NOMO-1 (cell line): ENCODE results near the gene TPRKB.
"Not testable (repeated sequence)": the region's sequence is repeated elsewhere in the genome, so short reads cannot be mapped to it uniquely, and the experiment has no call there.

Source experiments
- DNase-seq, 2 experiments: peaks; one replicate each; lab custom pipeline; 2025; ENCODE audit not compliant: unreplicated experiment in 2 of 2; lab: John Stamatoyannopoulos, UW

Gene TPRKB

DNA sequence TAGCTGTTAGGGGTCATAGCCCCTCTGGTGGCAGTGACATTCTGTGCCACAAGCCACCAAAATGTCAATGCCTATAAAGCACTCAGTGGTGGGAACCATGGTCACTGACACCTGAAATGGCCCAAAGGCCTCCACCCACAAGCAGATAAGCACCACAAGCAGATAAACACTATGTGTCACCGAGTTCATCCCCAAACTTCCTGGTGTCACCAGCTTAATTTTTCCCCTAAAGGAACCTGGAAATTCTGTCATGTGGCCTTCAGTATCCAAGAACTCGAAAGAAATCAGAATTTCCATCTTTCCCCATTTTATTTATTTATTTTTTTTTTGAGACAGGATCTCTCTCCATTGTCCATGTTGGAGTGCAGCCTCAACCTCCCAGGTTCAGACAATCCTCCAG is 3.6 kb upstream of the TPRKB start:
- DNase-seq: no peak

DNA sequence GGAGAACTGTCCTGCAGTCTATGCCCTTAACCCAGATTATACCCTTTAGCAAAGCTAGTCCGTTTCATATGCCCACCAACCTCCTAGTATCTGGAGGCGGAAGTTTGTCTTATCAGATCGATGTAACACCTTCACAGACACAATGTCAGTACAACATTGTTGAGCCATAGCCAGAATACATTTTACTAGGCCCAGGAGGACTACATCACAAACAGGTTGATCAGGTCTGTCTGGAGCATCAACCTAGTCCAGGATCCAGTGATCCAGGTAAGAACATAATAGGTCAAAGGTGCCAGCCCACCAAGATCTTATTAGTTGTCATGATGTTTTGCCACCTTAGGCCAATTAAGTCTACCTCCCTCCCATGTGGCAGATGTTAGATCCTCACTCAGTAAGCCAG is 2.0 kb upstream of the TPRKB start:
- no peak for DNase-seq

- no peak for DNase-seq
These were observed 767 bp downstream of the TPRKB start for GRCh38 chr2:73736378-73736777.

DNA sequence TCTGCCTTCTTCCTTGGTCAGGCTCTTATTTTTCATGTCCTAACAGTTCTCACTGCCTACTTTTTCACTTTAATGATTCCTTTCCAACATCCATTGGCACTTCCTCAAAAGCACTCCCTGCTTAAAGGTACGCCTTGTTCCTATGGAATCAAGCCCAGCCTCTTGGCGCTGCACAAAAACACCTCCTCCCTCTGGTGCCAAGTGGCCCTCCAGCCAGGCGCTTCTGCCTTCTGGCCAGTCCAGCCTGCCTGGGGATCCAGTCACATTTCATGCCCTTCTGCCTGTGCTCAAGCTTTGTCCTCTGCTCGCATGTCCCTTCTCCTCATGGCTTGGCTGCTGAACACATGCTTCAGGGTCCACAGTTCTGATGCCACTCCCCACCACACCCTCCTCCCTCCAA is 6.3 kb downstream of the TPRKB start:
- no peak for DNase-seq

GRCh38 chr2:73728711-73729110 is 8.4 kb downstream of the TPRKB start:
- no peak for DNase-seq

- DNase-seq: no peak
These were observed 9.1 kb downstream of the TPRKB start for GRCh38 chr2:73728043-73728442.

- DNase-seq: not testable (repeated sequence)
These were observed 10.5 kb downstream of the TPRKB start for GRCh38 chr2:73726657-73727056.

DNA sequence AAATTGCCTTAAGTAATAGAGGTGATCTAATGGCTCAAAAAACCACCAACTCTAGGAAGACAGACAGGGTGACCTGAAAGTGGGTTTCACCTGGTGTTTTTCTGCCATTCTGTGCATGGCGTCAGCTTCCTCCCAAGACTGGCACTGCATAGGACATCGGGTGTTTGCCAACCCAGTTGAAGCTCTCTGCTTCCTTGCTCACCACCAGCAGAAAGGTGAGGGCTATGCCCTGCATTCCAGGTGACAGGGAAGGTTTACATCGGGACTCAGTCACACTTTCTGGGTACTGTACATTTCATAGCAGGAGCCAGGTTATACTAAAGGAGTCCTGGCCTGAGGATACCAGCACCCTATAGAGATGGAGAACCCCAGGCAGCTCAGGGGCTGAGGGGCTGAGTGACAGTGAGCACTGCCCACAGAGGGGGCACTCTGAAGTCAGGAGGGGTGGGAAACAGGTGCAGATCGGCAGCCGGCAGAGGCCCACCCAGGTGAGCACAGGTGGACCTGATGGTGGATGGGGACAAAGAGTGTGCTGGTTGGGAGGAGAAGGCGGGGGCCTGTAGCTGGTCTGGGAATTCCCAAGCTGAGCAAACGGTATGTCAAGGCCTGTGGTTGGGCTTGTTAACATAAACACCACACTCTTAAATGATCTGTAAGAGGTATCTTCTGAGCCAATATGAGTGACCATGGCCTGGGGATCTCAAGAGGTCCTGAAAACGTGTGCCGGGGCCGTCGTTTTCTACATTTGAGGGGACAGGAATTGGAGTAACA is 18.1 kb downstream of the TPRKB start:
- no peak for DNase-seq

DNA sequence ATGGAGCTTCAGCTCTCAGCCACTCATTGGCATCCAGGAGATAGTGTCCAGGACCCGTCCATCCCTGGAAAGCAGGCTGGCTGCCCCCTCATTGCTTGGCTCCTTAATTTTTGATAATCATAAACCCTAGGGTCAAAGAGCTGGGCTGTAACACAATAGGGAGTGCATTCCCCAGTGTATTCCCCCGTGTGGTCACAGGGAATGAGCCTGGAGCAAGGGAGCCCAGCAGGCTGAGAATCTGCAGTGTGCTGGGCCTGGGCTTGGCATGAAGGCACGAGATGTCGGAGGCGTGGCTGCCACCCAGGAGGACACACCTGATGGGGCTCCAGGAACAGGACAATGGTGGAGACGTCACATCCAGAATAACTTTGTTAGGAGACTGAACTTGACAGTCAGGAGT is 18.7 kb downstream of the TPRKB start:
- no peak for DNase-seq

GRCh38 chr2:73717695-73718094 is 19.4 kb downstream of the TPRKB start:
- not testable (repeated sequence) for DNase-seq

GRCh38 chr2:73717251-73717606 is 19.9 kb downstream of the TPRKB start:
- DNase-seq: no peak

- DNase-seq: peak; percentile 34 to 76
These were observed 20.4 kb downstream of the TPRKB start for GRCh38 chr2:73716543-73717250.

- DNase-seq: no peak
These were observed 23.1 kb downstream of the TPRKB start for GRCh38 chr2:73714091-73714490.

- DNase-seq: no peak
These were observed 28.6 kb downstream of the TPRKB start for GRCh38 chr2:73708527-73708926.

DNA sequence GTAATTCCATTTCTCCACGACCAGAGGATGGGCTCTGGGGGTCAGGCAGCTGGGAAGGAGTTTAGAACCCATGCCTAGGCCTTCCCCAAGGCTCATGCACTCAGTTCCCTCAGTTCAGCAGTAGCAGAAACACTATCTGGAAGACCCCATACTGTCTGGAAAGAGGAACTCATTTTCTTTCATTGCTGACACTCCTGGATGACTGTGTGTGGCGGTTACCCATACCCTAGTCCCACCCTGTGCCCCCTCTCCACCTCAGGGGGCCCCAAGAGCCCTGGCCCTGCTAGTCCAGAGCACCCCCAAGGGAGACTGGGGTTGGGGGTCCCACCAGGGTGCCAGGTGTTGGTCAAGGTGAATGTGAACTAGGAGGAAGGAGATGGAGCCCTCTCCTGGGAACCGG is 29.5 kb downstream of the TPRKB start:
- DNase-seq: no peak

GRCh38 chr2:73707058-73707457 is 30.1 kb downstream of the TPRKB start:
- DNase-seq: no peak

GRCh38 chr2:73705091-73705490 is 32.1 kb downstream of the TPRKB start:
- no peak for DNase-seq

DNA sequence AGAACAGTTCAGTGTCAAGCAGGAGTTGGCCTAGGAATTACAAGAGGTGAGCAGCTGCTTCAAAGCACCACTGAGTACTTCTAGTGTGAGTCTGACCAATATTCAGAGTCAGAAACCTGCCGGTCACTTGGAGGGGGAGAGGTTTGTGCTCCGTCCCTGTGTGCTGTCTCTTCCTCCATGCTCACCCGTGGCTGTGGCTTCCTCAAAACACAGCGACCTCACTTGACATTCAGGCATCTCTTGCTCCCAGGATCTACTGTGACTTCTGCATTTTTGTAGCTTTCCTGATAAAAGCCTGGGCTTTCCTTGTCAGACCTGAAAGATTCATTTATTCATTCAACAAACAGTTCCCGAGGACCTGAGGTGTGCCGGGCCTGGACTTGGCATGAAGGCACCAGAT is 32.9 kb downstream of the TPRKB start:
- no peak for DNase-seq

DNA sequence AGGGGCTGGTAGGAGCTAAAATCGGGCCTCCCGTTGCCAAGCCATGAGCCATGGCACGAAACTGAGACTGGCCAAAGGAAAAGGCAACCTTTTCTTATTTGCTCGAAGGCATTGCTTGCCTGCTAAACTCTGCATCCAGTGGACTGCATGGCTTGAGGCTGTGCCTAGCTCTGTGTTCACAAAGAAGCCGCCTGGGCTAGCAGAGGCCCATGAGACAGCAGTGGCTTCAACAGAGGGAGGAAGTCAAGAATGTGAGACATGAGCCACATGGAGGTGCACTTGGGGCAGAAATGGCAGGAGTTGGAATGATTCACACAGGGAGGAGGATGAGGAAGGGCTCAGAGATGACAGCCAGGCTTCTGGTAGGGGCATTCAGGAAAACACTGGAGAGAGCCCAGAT is 33.5 kb downstream of the TPRKB start:
- no peak for DNase-seq

DNA sequence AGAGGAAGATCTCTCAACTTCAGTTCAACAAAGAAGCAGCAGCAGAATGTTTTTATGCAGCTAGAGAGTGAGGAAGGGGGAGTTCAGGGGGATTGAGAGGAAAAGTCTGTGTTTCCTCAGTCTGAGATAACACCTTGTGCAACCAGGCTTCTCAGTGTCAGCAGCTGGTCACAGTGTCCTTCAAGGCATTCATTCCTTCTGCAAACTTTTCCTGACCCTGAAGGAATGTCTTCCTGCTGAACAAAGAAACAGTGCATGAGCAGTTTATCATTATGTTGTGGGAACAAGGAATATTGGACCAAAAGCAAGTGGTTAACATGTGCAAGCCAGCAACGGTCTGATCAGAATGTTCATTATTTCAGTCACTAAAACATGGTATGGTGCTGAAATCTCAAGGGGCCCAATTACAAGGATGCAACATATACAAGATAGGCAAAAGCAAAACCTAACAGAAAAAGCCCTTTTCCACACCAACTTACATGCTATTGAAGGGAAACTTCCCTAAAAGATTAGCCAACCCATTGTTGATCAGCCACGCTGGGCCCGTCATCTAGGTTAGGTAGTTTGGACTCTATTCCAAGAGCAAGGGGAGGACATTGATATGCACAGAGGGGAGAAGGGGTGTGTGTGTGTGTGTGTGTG is 34.2 kb downstream of the TPRKB start:
- DNase-seq: not testable (repeated sequence)

DNA sequence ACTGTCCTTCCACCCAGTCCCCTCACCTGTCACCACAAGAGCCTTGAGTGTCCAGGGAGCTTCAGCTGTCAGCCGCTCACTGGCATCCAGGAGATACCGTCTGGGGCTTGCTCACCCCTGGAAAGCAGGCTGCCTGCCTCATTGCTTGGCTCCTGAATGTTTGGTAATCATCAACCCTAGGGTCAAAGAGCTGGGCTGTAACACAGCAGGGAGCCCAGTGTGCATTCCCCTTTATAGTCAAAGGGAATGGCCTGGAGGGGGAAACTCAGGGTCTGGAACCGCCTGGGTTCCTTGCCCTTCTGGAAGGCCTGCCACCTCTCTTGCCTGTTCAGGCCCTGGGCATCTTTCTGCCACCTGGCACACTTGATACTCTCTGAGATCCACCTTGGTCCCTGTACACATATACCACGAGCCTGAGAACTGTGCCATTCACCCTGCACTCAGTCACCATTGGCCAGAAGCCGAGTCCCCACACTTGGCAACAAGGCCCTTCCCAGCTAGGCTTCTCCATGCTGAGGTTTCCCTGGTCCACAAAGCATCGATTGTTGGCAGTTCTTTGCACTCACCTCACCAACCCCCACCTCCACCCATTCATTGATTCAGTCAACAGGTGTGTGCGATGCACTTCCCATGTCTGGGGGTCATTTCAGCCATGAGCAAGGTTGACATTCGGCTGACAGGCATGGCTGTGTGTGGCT is 35.0 kb downstream of the TPRKB start:
- DNase-seq: no peak

DNA sequence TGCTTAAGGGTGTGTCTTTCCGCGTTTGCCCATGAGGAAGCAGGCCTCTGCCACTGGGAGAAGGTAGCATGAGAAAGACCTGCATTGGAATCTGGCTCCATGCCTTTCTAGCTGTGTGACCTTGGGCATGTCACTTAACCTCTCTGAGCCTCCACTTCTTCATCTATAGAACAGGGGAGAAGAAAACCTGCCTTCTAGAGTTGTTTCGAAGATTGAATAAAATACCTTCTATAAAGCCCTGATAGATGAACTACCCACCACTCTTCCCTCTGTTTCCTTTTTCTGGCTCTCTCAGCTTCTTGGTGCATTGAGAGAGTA is 35.7 kb downstream of the TPRKB start:
- DNase-seq: not testable (repeated sequence)
